ENCODE measurements around the gene PPP1R13B.

PPP1R13B gene

GRCh38 chr14:103840014-103840413 is 7.4 kb downstream of the PPP1R13B start:
- Histone ChIP-seq H3K4me1 (no peaks in the 10 kb centered on the region), H3K27me3 (no peaks in the 10 kb centered on the region), H3K36me3 (no peaks in the 10 kb centered on the region), H3K27ac (no peak overlapping the region), H3K9me3 (no peaks in the 10 kb centered on the region), H3K4me3 (no peak overlapping the region)
- no peak for TF ChIP-seq CTCF (IDR thresholded peaks at IDR 0.05)
- DNase-seq: no peak
- intact Hi-C loops (cut with DNase I; ENCODE audit: low total_unique reads): no loop called here

GRCh38 chr14:103839579-103839978 is 7.8 kb downstream of the PPP1R13B start:
- intact Hi-C loops (cut with DNase I; ENCODE audit: low total_unique reads): no loop called here
- DNase-seq: no peak
- no peaks in the 10 kb centered on the region for H3K27me3 ChIP-seq
- no peaks in the 10 kb centered on the region for H3K9me3 ChIP-seq
- H3K4me3 ChIP-seq: no peak overlapping the region
- H3K27ac ChIP-seq: no peak overlapping the region
- TF ChIP-seq CTCF (IDR thresholded peaks at IDR 0.05): no peak
- no peaks in the 10 kb centered on the region for H3K4me1 ChIP-seq
- no peaks in the 10 kb centered on the region for H3K36me3 ChIP-seq

- no peak for DNase-seq
- intact Hi-C loops (cut with DNase I; ENCODE audit: low total_unique reads): no loop called here
- Histone ChIP-seq H3K36me3 (no peaks in the 10 kb centered on the region), H3K4me1 (no peaks in the 10 kb centered on the region), H3K27ac (no peak overlapping the region), H3K4me3 (no peak overlapping the region), H3K9me3 (no peaks in the 10 kb centered on the region), H3K27me3 (no peaks in the 10 kb centered on the region)
- TF ChIP-seq CTCF (IDR thresholded peaks at IDR 0.05): no peak
Measured at GRCh38 chr14:103838117-103838516, 9.3 kb downstream of the PPP1R13B start.

GRCh38 chr14:103836976-103837725 is 10.2 kb downstream of the PPP1R13B start:
- Histone ChIP-seq H3K36me3 (no peaks in the 10 kb centered on the region), H3K27me3 (no peaks in the 10 kb centered on the region), H3K4me1 (no peaks in the 10 kb centered on the region), H3K27ac (no peak overlapping the region), H3K4me3 (no peak overlapping the region), H3K9me3 (no peaks in the 10 kb centered on the region)
- DNase-seq: no peak
- intact Hi-C loops (cut with DNase I; ENCODE audit: low total_unique reads): no loop called here
- TF ChIP-seq CTCF (IDR thresholded peaks at IDR 0.05): no peak

- H3K36me3 ChIP-seq: no peaks in the 10 kb centered on the region
- no peak overlapping the region for H3K27ac ChIP-seq
- intact Hi-C loops (cut with DNase I; ENCODE audit: low total_unique reads): no loop called here
Measured at GRCh38 chr14:103834956-103835355, 12.4 kb downstream of the PPP1R13B start.

More at GRCh38 chr14:103834956-103835355, 12.4 kb downstream of the PPP1R13B start:
- Histone ChIP-seq H3K27me3 (no peaks in the 10 kb centered on the region), H3K4me3 (no peak overlapping the region), H3K4me1 (no peaks in the 10 kb centered on the region), H3K9me3 (no peaks in the 10 kb centered on the region)
- no peak for TF ChIP-seq CTCF (IDR thresholded peaks at IDR 0.05)
- no peak for DNase-seq

All from tibial artery (tissue), 4 donors.